H9 (cell line): ENCODE results near the gene SOX15. TPM values are rescaled to one million over a fixed set of nuclear protein-coding genes. Genes with fewer than 3 reads are reported as not detected.

Experiments
- DNase-seq: peaks from one replicate; pipeline ENCODE4 v3.0.0-alpha.2; 2017
- H2AFZ ChIP-seq: one replicate; pipeline ENCODE4 v1.6.1; 2013; ENCODE audit warnings: mild to moderate bottlenecking, low read length, control low read depth, moderate library complexity
- H2AK5ac ChIP-seq: 2 replicates; pipeline ENCODE4 v1.6.1; 2013; ENCODE audit warnings: low read length, control low read depth, mixed read lengths; ENCODE audit not compliant: insufficient read length
- H2BK120ac ChIP-seq: one replicate; pipeline ENCODE4 v1.6.1; 2013; ENCODE audit warnings: low read depth, mild to moderate bottlenecking, low read length, control low read depth, inconsistent platforms; ENCODE audit not compliant: poor library complexity, severe bottlenecking
- H2BK12ac ChIP-seq: 2 replicates; pipeline ENCODE4 v1.6.1; 2013; ENCODE audit warnings: low read length, control low read depth, mixed read lengths, low read depth; ENCODE audit not compliant: insufficient read length
- H2BK15ac ChIP-seq: 2 replicates; pipeline ENCODE4 v1.6.1; 2013; ENCODE audit warnings: low read depth, low read length, control low read depth
- H2BK20ac ChIP-seq: one replicate; pipeline ENCODE4 v1.6.1; 2013; ENCODE audit warnings: low read depth, mild to moderate bottlenecking, low read length, control low read depth, inconsistent platforms; ENCODE audit not compliant: poor library complexity, severe bottlenecking
- H2BK5ac ChIP-seq: 2 replicates; pipeline ENCODE4 v1.6.1; 2013; ENCODE audit warnings: low read length, control low read depth, mixed read lengths; ENCODE audit not compliant: insufficient read length
- H3K14ac ChIP-seq: 2 replicates; pipeline ENCODE4 v1.6.1; 2013; ENCODE audit warnings: low read length, control low read depth; ENCODE audit not compliant: insufficient read depth
- H3K18ac ChIP-seq: 2 replicates; pipeline ENCODE4 v1.6.1; 2013; ENCODE audit warnings: low read depth, mild to moderate bottlenecking, mixed read lengths, low read length, control low read depth; ENCODE audit not compliant: insufficient read length
- H3K23ac ChIP-seq: 2 replicates; pipeline ENCODE4 v1.6.1; 2013; ENCODE audit warnings: low read length, control low read depth, mixed read lengths, low read depth; ENCODE audit not compliant: insufficient read length
- H3K23me2 ChIP-seq: 2 replicates; pipeline ENCODE4 v1.6.1; 2013; ENCODE audit warnings: low read depth, mild to moderate bottlenecking, mixed read lengths, low read length, control low read depth; ENCODE audit not compliant: insufficient read length, poor library complexity, severe bottlenecking
- H3K27ac ChIP-seq: 2 replicates; pipeline ENCODE4 v1.5.1; 2013; ENCODE audit warnings: low read length, control low read depth, mixed read lengths, low read depth; ENCODE audit not compliant: insufficient read length
- H3K27me3 ChIP-seq: 2 replicates; pipeline ENCODE4 v1.6.1; 2013; ENCODE audit warnings: low read length, control low read depth, inconsistent platforms; ENCODE audit not compliant: insufficient read depth
- H3K4ac ChIP-seq: 2 replicates; pipeline ENCODE4 v1.6.1; 2013; ENCODE audit warnings: low read depth, mild to moderate bottlenecking, control low read depth, inconsistent platforms, low read length, moderate library complexity
- H3K4me1 ChIP-seq: 2 replicates; pipeline ENCODE4 v1.6.1; 2013; ENCODE audit warnings: low read length, control low read depth, inconsistent platforms; ENCODE audit not compliant: insufficient read depth
- H3K4me2 ChIP-seq: 2 replicates; pipeline ENCODE4 v1.6.1; 2013; ENCODE audit warnings: low read length, control low read depth, mixed read lengths; ENCODE audit not compliant: insufficient read length, insufficient read depth
- H3K56ac ChIP-seq: 2 replicates; pipeline ENCODE4 v1.6.1; 2013; ENCODE audit warnings: low read depth, mild to moderate bottlenecking, mixed read lengths, low read length, control low read depth; ENCODE audit not compliant: insufficient read length
- H3K79me1 ChIP-seq: 2 replicates; pipeline ENCODE4 v1.6.1; 2013; ENCODE audit warnings: low read depth, mild to moderate bottlenecking, moderate library complexity, low read length, control low read depth, inconsistent platforms; ENCODE audit not compliant: insufficient read depth, poor library complexity, severe bottlenecking
- H3K79me2 ChIP-seq: 2 replicates; pipeline ENCODE4 v1.6.1; 2013; ENCODE audit warnings: low read length, control low read depth, inconsistent platforms; ENCODE audit not compliant: insufficient read depth
- H3K9ac ChIP-seq: 2 replicates; pipeline ENCODE4 v1.6.1; 2013; ENCODE audit warnings: low read length, control low read depth, mixed read lengths; ENCODE audit not compliant: insufficient read length; ENCODE audit errors: extremely low read depth
- H3K9me3 ChIP-seq: one replicate; pipeline ENCODE4 v1.6.1; 2013; ENCODE audit warnings: low read depth, low read length, inconsistent platforms; ENCODE audit not compliant: control insufficient read depth
- H3T11ph ChIP-seq: one replicate; pipeline ENCODE4 v1.6.1; 2013; ENCODE audit warnings: mild to moderate bottlenecking, low read length, control low read depth, inconsistent platforms
- H4K20me1 ChIP-seq: one replicate; pipeline ENCODE4 v1.6.1; 2013; ENCODE audit not compliant: control insufficient read depth, insufficient read length, insufficient read depth
- H4K5ac ChIP-seq: 2 replicates; pipeline ENCODE4 v1.6.1; 2013; ENCODE audit warnings: low read depth, mild to moderate bottlenecking, mixed read lengths, low read length, control low read depth; ENCODE audit not compliant: insufficient read length
- H4K8ac ChIP-seq: replicated peaks from 2 replicates; pipeline ENCODE4 v1.6.1; 2013; ENCODE audit warnings: low read length, control low read depth, mixed read lengths, low read depth; ENCODE audit not compliant: insufficient read length
- H4K91ac ChIP-seq: 2 replicates; pipeline ENCODE4 v1.6.1; 2013; ENCODE audit warnings: low read depth, mild to moderate bottlenecking, moderate library complexity, mixed read lengths, low read length, control low read depth; ENCODE audit not compliant: insufficient read length
- H3K27ac Mint-ChIP-seq, 3 experiments: 2 replicates in 2 of 3; 3 replicates in 1 of 3; pipeline ENCODE4 v1.8.0; 2020 to 2021; ENCODE audit warnings: mixed read lengths in 3 of 3, mild to moderate bottlenecking in 1 of 3, moderate library complexity in 1 of 3
- H3K27me3 Mint-ChIP-seq: 2 replicates; pipeline ENCODE4 v1.8.0; 2021; ENCODE audit warnings: low read depth, mild to moderate bottlenecking, moderate library complexity, mixed read lengths
- H3K36me3 Mint-ChIP-seq, 3 experiments: 2 replicates in 2 of 3; 3 replicates in 1 of 3; pipeline ENCODE4 v1.8.0; 2020 to 2021; ENCODE audit warnings: low read depth in 3 of 3, mixed read lengths in 3 of 3; ENCODE audit not compliant: insufficient read depth in 1 of 3
- H3K4me1 Mint-ChIP-seq, 2 experiments: 2 replicates each; pipeline ENCODE4 v1.8.0; 2020; ENCODE audit warnings: mixed read lengths in 2 of 2
- H3K4me3 Mint-ChIP-seq, 2 experiments: 2 replicates in 1 of 2; 3 replicates in 1 of 2; pipeline ENCODE4 v1.8.0; 2020 to 2021; ENCODE audit warnings: mild to moderate bottlenecking in 2 of 2, mixed read lengths in 2 of 2, moderate library complexity in 1 of 2
- H3K9me3 Mint-ChIP-seq, 2 experiments: 2 replicates in 1 of 2; 3 replicates in 1 of 2; pipeline ENCODE4 v1.8.0; 2020; ENCODE audit warnings: mild to moderate bottlenecking in 2 of 2, mixed read lengths in 2 of 2, moderate library complexity in 1 of 2
- WGBS: extraction: QIAGEN DNeasy Blood & Tissue Kit; methylation state at CpG from one replicate; pipeline ENCODE4 v1.1.7; 2013; ENCODE audit warnings: missing lambda C conversion rate, low lambda C conversion rate, mixed read lengths; ENCODE audit not compliant: insufficient read length; ENCODE audit errors: extremely low coverage; 5-methylcytosine and 5-hydroxymethylcytosine counted together
- total RNA-seq: library from RNA; stranded (reverse); gene quantifications from 2 replicates; pipeline ENCODE4 v1.2.1, GENCODE V29; 2021
- TF ChIP-seq, protein P1 (sequence below): fragments of 200-600 bp; sonication (generic); conservative IDR thresholded peaks from 3 replicates; pipeline ENCODE4 v1.8.0; 2021; ENCODE audit warnings: antibody characterized with exemption, mild to moderate bottlenecking

The SOX15 gene
- total RNA-seq, 1 experiment from 2014 or later: 7.7 TPM

DNA sequence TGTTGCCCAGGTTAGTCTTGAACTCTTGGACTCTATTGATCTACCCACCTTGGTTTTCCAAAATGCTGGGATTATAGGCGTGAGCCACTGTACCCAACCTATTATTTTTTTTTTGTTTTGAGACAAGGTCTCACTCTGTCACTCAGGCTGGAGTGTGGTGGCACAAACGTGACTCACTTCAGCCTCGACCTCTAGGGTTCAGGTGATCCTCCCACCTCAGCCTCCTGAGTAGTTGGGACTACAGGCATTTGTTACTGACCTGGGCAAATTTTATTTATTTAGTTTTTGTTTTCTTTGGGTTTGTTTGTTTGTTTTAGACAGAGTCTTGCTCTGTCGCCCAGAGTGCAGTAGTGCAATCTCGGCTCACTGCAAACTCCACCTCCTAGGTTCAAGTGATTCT is 33.8 kb upstream of the SOX15 start:
- Mint-ChIP-seq H3K27ac (peak overlapping the region in 2 of 3 experiments; percentile 55 to 87; a peak in 2 of 7 replicates), H3K9me3 (no peaks in the 10 kb centered on the region), H3K36me3 (peaks cover 4 to 19% (median 15%) of the 10 kb centered on the region in 3 experiments), H3K27me3 (no peaks in the 10 kb centered on the region), H3K4me1 (peaks cover 8 to 10% of the 10 kb centered on the region in 2 experiments), H3K4me3 (no peak overlapping the region)
- H3K4me1 ChIP-seq: no peaks in the 10 kb centered on the region
- H3K4ac ChIP-seq: no peak overlapping the region
- H3K79me1 ChIP-seq: no peaks in the 10 kb centered on the region
- H2BK15ac ChIP-seq: no peak overlapping the region
- H3K23ac ChIP-seq: no peak overlapping the region
- no peak for DNase-seq
- no peak overlapping the region for H3K27ac ChIP-seq
- no peak overlapping the region for H4K91ac ChIP-seq
- H3K79me2 ChIP-seq: no peaks in the 10 kb centered on the region
- TF ChIP-seq, protein P1, sequence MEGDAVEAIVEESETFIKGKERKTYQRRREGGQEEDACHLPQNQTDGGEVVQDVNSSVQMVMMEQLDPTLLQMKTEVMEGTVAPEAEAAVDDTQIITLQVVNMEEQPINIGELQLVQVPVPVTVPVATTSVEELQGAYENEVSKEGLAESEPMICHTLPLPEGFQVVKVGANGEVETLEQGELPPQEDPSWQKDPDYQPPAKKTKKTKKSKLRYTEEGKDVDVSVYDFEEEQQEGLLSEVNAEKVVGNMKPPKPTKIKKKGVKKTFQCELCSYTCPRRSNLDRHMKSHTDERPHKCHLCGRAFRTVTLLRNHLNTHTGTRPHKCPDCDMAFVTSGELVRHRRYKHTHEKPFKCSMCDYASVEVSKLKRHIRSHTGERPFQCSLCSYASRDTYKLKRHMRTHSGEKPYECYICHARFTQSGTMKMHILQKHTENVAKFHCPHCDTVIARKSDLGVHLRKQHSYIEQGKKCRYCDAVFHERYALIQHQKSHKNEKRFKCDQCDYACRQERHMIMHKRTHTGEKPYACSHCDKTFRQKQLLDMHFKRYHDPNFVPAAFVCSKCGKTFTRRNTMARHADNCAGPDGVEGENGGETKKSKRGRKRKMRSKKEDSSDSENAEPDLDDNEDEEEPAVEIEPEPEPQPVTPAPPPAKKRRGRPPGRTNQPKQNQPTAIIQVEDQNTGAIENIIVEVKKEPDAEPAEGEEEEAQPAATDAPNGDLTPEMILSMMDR: no peak
- no peak overlapping the region for H2BK120ac ChIP-seq
- no peak overlapping the region for H2AK5ac ChIP-seq
- no peak overlapping the region for H3K14ac ChIP-seq
- no peak overlapping the region for H3T11ph ChIP-seq
- no peak overlapping the region for H3K18ac ChIP-seq
- H4K20me1 ChIP-seq: no peaks in the 10 kb centered on the region
- WGBS: no CpG with 5 or more reads among the region's 5 CpGs
- no peak overlapping the region for H4K8ac ChIP-seq
- H3K4me2 ChIP-seq: no peak overlapping the region
- H3K23me2 ChIP-seq: peaks cover 8% of the 10 kb centered on the region
- no peak overlapping the region for H3K56ac ChIP-seq
- H2BK20ac ChIP-seq: no peak overlapping the region
- no peak overlapping the region for H3K9ac ChIP-seq
- no peak overlapping the region for H2AFZ ChIP-seq
- H2BK5ac ChIP-seq: no peak overlapping the region
- no peak overlapping the region for H2BK12ac ChIP-seq
- no peaks in the 10 kb centered on the region for H3K9me3 ChIP-seq
- H4K5ac ChIP-seq: no peak overlapping the region
- H3K27me3 ChIP-seq: no peaks in the 10 kb centered on the region
